GM19438 (cell line): ENCODE results near the gene IGFBP4.

ENCODE experiments used
- ATAC-seq: cut with Tn5 transposase; IDR thresholded peaks from one replicate; pipeline ENCODE4 v1.9.1; 2021; ENCODE audit warnings: low read depth; ENCODE audit not compliant: unreplicated experiment

The IGFBP4 gene

DNA sequence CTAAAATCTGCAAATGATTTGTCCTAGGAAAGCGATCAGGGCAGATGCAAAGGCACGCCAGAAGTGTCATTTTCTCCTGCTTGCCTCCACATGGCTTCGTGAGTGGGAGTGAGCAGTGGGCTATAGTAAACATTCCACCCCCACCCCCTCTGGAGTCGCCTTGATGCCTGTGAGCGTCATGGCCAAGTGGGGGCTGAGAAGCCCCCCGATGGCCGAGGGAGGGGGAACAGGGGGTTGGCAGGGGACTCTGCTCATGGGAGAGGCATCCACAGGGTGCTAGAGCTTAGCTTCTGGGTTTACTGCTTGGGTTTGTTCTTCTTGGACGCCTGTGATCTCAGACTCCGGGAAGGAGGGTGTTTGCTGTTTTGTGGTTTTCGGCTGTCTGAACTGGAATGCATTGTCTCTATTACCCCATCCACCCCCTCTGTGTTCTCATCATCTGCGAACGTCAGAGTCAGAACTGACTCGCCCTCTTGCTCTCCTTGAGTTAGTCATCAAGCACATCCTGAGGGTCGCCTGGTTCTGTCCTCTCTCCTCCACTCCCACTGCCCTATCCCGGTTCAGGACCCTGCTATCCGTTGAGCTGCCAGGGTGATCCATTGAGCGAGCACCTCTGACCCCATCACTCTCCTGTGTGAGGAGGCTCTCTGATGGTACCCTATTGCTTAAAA is 42.7 kb downstream of the IGFBP4 start:
- no peak for ATAC-seq

DNA sequence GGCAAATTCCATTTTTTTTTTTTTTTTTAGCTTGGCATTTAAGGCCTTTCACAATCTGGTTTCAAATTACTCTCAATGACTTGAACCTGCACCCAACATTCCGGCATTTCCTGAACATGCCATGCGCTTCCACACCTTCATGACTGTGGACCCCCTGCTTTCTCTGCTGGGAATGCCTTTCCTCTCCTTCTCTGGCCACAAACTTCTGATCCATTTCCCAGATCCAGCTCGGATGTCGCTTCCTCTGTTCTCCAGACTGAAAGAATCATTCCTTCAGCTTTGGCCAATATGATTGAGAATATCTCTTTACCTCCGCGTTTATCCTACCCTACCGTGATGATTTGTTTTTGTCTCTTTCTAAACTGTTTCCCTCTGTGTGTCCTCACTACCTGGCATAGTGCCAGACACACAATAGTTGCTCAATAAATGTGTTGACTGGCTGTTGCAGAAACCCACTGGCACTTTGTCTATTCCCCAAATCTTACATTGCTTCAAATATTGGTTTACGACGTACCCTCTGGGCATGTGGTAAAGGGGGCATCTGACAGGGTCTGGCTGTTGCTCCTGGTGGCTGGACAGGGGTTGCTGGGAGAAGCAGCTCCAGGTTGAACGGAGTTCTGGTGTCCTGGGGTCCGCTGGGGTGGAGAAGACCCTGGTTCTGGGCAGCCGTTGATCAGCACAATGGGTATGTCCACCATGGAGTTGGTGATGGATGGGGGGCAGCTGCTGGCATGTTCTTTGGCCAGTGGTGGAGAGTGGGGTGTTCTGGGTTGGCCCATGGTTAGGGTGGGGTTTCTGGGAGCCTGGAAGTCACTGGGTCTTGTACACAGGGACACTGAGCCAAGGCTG is 43.5 kb downstream of the IGFBP4 start:
- no peak for ATAC-seq

DNA sequence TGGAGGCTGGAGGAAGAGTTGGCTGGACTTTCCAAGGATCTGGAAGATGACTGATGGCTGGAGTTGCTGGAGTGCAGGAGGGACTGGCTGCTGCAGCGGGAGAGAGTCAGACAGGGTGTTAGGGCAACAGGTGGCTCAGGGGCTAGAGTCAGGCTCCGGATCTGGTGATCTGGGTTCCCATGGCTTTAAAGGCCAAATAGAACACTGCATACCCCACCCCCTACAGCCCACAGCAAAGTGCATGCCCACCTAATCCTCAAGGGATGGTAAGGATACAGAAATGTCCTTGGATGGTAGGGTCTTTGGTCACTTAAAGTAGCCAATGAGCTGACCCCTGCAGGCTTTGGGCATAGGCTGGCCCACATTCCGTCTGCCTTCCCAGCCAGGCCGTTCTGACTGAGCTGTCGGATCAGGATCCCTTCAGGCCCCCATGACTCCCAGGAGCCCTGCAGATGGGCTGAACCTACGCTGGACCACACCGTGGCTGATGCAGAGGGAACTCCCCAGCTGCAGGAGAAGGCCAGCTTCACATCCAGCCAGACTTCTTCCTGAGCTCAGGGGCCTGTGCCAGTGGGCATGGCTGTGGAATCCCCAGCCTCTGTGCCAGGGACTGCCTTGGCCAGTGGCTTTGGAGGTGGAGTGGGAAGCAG is 44.2 kb downstream of the IGFBP4 start:
- no peak for ATAC-seq

DNA sequence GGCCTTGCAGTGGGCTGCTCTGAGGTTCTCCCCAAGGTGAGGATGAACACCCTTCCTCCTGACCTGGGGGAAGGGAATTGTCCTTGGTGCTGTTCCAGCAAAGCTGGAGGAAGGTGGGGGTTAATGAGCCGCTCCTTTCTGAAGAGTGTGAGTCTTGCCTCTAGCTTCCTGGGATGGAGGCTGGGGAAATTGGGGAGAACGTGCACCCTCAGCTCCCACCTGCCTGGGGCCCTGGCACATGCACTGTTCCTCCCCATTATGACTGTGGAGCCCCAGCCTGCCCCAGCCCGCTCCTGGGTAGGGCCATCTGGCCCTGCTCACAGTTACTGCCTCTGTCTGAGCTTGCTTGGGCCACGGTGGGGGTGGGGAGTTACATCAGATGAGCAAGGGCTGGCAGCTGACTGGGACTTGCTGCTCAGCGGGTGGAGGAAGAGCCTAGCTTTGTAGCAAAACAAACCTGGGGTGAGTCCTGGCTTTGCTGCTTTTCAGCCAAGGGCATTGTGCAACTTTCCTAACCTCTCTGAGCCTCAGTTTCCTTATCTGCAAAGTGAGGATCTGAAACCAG is 47.1 kb downstream of the IGFBP4 start:
- no peak for ATAC-seq

DNA sequence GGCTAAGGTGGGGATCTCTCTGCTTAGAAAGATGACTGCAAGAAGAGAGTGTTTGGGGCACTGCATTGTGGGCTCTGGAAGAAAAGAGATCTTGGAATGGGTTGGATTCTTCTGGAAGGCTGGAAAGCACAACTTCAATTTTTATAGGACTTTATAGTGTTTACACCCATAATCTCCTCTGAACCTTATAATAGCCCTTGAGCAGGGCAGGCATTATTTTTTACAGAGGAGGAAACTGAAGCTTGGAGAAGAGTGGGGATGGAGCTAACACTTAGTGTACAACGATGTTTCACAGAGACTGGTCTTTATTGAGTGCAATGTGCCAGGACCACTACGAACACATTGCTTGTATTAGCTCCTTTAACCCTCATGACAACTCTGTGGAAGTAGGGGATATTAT is 47.7 kb downstream of the IGFBP4 start:
- ATAC-seq: no peak

DNA sequence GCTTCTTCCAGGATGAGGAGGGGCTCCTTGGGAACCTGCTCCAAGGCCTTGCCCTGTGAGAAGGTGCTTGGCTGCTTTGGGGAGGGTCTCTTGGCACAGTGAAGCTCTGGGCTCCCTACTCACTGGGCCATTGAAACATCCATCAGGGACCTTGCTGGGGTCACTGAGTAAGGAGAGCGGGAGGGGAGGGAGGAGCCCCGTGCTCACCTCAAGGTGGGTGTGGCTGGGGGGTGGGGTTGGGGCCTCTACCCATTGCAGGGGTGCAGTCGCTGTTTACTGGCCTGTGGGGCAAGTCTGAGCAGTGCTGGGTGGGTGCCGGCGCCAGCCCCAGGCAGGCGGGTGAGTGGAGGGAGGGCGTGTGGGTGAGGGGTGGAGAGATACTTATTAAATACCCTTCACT is 48.2 kb downstream of the IGFBP4 start:
- no peak for ATAC-seq

DNA sequence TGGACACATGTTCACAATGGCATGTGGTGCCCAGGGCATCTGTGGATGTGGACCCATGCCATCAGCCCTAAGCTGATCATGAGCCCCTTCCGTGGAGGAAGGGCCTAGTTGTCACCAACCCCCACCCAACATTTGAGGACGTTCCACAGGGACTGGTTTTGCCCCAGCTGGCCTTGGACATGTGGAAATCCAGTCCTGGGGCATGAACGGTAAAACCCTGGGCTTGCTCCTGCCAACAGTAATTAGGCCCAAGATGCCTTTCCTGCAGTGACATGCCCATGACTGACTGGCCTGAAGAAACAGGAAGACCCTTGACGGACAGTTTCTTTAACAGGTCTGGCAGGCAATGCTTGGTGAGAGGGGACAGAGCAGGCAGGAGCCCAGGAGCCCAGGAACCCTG is 50.4 kb downstream of the IGFBP4 start:
- ATAC-seq: no peak

DNA sequence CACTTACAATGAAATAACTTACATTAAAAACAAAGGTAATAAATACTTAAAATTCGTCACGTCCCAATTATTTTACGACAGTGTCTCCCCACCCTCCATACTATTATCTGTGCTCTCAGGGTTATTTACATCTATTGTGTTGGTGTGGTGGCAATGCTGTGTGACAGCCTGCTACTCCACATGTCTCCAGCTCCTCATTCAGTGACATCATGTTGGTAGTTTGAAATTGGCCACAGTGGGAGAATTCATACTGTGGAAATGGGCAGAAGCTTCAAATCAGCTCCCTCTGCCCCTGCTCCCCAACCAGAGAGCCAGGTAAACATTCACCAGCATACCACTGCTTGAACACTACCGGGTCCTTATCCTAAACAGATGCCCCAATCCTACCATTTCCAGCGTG is 51.9 kb downstream of the IGFBP4 start:
- no peak for ATAC-seq

DNA sequence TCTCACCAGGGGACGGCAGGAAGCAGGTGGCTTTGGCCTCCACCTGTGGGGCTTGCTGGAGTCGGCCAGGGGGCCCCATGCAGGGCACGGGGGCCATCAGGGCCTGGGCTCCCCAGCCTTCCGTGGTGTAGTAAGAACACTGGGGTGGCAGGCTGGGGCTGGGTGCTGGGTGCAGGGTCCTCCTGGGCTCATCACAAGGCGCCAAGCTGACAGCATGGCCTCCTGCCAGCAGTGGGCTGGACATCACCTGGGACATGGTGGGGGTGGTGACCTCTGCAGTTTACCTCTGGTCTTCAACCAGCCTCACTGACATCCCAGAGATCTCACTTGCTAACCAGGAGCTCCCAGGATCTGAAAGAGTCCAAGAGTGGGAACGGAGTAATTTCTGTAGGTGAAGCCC is 52.9 kb downstream of the IGFBP4 start:
- ATAC-seq: no peak

DNA sequence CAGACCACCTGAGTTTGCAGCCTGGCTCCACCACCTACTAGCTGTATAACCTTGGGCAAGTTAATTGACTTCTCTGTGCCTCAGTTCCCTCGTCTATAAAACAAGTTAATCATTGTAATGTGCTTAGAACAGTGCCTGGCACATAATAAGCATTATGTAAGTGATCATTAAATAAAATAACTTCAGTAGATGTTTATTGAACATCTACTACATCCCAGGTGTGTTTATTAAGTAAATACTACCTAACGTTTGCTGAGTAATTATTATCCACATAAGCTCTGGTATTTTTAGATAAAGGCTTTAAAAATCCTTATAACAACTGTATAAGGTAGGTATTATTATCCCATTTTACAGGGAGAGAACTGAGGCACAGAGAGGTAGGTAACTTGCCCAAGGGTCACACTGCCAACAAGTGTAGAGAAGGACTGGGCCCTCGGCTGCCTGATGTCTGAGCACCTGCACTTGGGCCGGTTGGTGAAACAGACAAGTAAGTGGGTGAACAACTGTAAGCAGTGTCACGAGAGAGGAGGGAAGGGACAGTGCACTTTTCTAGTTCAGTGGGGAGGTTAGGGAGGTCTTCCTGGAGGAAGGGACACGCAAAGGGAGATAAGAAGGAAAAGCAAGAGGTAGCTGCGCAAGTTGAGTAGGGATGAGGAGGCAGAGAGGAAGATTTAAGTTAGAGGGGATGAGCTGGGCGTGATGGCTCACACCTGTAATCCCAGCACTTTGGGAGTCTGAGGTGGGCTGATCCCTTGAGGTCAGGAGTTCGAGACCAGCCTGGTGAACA is 53.6 kb downstream of the IGFBP4 start:
- no peak for ATAC-seq

DNA sequence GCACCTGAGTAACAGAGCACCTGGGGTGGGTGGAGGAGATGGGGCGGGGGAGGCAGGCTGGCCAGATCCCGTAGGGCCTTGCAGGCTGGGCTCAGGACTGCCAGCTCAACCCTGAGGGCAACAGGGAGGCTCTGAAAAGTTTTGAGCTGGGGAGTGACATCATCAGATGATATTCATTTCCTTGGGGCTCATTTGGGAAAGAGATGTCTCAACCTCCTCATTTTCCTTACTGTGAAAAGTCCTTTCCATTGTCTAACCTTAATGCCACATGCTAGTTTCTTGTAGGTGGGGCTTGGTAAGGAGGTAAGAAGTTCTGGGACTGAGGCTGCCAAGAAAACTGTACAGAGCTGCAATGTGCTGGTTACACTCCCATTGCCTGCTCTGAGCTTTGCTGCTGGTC is 54.4 kb downstream of the IGFBP4 start:
- no peak for ATAC-seq

DNA sequence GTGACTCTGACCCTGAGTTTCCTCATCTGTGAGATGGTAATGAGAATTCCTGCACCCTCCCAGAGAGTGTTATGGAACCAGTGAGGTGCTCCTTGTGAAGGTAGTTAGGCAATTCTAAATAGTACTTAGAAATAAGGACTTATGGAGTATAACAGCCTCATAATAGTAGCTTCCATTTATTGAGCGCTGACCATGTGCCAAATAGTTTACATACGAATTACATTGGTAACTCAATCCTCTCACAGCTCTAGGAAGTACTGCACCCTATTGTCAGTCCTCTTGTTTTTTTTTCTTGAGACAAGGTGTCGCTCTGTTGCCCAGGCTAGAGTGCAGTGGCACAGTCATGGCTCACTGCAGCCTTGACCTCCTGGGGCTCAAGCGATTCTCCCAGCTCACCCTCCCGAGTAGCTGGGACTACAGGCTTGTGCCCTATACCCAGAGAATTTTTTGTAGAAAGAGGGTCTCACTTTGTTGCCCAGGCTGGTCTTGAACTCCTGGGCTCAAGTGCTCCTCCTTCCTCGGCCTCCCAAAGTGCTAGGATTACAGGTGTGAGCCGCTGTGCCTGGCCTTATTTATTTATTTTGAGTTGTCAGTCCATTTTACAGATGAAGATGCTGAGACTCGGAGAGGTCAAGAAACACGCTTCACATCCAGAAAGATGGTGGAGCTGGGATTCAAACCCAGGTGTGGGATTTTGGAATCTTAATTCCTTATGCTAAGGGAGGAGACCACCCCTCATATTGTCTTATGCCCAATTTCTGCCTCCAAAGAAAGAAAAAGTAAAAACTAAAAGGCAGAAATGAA is 55.2 kb downstream of the IGFBP4 start:
- ATAC-seq: no peak

DNA sequence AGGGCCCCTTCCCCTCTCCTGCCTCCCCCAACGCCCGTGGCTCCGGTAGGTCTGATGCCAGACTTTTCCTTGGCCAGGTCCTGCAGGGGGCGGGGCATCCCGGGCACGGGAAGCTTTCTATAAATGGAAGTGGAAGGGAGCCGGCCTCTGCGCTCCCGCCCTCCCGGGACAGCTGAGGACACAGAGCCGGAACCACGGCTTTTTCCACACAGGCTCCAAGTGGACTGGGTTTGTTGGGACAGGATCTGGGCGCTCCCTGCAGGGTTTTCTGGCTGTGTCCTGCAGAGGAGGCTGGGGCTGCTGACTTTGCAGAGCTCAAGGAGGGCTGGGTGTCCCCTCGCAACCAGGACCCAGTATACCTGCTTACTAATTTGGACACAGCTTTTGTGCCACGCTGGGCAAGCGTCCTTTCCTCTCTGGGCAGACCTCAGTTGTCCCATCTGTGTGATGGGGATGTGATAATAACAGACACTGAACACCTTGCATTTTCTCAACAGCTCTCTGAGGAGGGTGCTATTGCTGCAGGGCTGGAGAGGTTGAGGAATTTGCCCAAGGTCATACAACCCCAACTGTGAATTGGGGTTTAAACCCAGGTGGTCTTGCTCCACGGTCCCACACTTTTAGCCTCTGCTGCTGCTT is 56.4 kb downstream of the IGFBP4 start:
- no peak for ATAC-seq

DNA sequence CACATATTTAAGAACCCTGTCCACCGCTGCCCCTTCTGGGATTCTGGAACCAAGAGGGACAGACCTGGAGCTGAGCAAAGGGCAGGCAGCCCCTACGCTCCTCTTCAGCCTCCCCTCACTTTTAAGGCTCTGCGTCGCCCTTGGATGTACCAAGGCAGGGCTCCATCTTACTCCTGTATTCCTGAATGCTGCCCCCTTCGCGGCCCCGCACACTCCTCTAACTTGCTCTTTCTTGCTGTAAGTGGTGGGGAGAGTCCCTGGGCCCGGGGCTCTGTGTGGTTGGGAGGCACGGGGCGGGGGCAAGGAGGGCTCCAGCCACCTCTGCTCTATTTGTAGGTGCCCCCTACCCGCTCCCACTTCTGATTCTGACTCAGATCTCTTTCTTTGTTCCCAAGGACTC is 56.9 kb downstream of the IGFBP4 start:
- ATAC-seq: no peak

DNA sequence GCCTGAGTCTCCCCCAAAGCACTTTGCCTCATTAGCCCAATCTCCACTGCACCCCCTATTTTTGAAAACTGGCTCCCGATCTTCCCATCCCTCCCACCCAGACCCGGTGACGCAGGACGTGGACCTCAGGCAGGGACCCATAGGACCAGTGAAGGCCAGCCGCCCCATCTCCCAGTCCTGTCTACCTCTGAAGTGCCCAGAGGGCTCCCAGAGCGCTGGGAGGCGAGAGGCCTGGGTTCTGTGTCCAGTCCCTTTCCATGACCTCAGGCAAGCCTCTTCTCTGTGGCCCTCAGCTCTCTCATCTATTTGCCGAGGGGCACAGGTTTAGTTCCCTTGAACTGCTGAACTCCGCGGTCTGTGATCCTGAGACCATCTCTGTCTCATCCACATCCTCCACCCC is 57.5 kb downstream of the IGFBP4 start:
- no peak for ATAC-seq

DNA sequence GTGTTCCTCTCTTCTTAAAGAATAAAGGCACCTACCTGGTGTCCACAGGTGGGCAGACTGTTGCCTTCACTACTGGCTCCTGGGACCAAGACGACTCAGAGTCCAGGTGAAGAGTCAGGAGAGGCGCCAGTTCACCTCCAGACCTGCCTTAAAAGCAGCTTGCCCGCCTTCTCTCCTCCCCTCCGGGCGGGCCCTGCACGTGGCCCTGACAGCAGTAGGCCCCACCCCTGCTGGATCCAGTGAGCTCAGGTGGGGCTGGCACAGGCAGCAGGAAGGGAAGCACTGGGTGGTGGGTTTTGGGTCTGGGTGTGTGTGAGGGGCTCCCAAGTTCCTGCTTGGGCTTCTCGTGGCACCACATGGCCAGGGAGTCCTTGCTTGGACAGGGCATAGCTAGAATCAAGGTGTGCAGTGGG is 58.3 kb downstream of the IGFBP4 start, which contains the start of gene TNS4:
Gene TNS4 (minus strand): TSS at position 125 of the 413 bp plus-strand sequence. CDS start 5,198 bp downstream, outside the sequence.
- ATAC-seq: no peak

DNA sequence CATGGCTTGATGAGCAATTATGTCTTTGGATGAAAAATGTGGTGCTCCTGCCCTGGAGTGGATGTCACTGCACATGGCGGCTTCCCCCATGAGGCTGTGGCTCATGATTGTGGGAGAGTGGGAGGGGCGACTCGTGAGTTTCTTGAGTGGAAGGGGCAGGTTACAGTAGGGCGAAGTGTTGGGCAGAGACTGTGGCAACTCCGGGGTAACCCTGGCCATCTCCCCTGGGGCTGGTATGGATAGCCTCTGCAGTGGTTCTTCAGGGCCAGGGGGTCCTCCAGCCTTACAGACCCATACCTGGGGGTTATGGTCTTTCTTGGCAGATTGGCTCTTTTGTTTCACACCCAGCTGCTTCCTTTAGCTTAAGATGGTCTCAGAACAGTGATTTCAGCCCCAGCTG is 59.5 kb downstream of the IGFBP4 start:
- ATAC-seq: no peak

DNA sequence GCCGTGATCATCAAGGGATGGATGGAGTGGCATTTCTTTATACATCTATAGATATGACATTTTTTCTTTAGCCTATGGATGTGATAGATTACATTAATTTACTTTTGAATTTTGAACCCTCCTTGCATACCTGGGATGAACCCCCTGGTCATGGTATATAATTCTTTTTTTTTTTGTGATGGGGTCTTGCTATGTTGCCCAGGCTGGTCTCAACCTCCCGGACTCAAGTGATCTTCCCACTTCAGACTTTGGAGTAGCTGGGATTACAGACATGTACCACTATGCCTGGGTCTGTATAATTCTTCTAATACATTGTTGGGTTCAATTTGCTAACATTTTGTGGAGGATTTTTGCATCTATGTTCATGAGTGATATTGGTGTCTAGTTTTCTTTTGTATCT is 59.9 kb downstream of the IGFBP4 start:
- no peak for ATAC-seq

DNA sequence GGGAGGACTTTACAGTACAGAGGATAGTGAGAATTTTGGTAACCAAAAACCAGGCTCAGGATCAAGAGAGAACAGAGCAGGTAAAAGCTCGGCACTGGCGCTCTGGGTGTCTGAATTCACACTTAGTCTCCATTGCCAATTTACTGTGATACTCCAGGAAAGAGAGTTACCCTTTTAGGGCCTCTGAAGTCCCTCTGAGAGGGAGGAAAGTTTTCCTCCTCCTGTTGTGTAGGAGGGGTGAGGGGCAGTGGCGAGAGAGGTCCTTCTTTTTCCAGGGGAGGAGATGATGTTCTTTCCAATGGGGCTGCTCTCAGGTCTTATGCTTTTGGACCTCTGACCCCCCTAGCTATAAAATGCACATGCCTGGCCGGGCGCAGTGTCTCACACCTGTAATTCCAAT is 63.5 kb downstream of the IGFBP4 start:
- no peak for ATAC-seq
